GM19467 (cell line): ENCODE measurements around the gene TMEM245.
"Not testable (repeated sequence)": the region's sequence is repeated elsewhere in the genome, so short reads cannot be mapped to it uniquely, and the experiment has no call there.

ENCODE experiments used
- ATAC-seq: cut with Tn5 transposase; IDR thresholded peaks from one replicate; pipeline ENCODE4 v1.9.1; 2021; ENCODE audit warnings: mild to moderate bottlenecking, moderate library complexity; ENCODE audit not compliant: unreplicated experiment

The TMEM245 gene

GRCh38 chr9:109133533-109133932 lies 13.8 kb upstream of the TMEM245 start:
- no peak for ATAC-seq

- ATAC-seq, result no peak
These were observed 12.8 kb upstream of the TMEM245 start for GRCh38 chr9:109132567-109133021.

GRCh38 chr9:109129470-109130197 lies 9.9 kb upstream of the TMEM245 start:
- ATAC-seq, result no peak

GRCh38 chr9:109126671-109127070 lies 6.9 kb upstream of the TMEM245 start:
- not testable (repeated sequence) for ATAC-seq

GRCh38 chr9:109124121-109124520 lies 4.4 kb upstream of the TMEM245 start:
- no peak for ATAC-seq

GRCh38 chr9:109122726-109123621 lies 3.2 kb upstream of the TMEM245 start:
- ATAC-seq, result no peak

- ATAC-seq, result no peak
These were observed 1.6 kb upstream of the TMEM245 start for GRCh38 chr9:109121232-109121796.

- ATAC-seq, result no peak
These were observed 550 bp upstream of the TMEM245 start for GRCh38 chr9:109120204-109120789.

DNA sequence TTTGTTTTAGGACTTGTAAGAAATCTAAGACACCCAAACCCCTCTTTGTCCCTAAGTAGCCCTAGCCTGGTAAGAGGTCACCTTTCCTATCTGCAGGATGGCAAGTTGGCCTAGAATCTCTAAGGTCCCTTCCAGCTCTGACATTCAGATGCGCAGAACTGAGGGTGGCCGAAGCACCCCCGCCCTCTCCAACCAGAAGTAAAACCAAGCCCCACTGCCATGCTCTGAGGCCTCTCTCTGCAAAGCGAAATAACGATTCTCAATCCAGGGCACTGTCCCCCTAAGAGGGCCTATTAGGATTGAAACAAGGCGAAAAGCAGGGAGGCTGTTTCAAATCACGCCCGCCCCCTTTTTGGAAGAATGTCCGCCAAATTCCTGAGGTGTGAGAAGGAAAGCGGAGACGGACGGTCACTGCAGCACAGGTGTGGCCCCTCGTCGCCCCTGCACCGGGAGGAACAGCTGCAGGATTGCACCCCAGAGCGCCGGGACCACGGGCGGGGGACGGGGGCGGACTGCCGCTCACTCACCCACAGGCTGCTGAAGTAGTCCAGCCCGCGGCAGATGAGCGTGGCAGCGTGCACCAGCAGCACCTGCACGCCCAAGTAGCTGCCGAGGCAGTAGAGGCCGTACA lies 824 bp downstream of the TMEM245 start:
- ATAC-seq, result no peak

DNA sequence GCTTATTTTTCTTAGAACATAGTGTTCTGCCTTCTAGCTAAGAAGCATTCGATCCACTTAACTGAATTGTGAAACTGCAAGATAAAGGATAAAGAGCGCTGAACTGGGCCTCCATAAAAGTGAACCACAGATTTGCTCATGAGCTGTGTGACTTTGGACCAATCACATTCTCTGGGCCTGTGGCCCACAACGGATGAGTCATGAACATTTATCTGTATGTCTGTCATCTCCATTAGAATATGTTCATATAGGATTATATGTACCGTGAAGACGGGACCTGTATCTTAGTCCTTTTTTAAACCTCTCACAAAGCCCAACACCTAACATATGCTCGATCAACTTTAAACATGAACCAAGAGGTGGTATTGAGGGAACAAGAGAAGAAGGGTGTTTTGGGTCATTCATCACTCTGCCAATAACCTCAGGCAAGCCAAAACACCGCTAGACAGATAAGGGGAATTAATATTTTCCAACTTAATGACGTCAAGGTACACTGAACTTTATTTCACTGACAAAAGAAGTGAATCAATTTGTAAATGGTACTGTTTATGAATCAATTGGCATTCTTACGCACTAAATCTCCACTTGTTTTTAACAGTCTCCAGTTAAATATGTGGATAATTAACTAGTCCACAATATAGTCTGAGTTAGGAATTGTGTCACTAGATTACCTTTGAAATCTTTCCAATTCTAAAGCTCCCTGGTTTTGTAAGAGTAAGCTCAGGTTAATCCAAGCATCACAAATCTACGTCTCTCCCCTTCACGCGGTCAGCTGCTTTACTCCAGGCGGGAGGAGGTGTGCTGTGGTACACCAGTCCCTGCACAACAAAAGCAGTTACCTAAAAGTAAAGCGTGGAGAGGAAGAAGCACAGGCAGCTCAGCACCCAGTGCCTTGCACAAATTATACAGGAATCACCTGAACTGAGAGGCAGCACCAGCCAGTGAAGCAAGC lies 1.6 kb downstream of the TMEM245 start:
- no peak for ATAC-seq

DNA sequence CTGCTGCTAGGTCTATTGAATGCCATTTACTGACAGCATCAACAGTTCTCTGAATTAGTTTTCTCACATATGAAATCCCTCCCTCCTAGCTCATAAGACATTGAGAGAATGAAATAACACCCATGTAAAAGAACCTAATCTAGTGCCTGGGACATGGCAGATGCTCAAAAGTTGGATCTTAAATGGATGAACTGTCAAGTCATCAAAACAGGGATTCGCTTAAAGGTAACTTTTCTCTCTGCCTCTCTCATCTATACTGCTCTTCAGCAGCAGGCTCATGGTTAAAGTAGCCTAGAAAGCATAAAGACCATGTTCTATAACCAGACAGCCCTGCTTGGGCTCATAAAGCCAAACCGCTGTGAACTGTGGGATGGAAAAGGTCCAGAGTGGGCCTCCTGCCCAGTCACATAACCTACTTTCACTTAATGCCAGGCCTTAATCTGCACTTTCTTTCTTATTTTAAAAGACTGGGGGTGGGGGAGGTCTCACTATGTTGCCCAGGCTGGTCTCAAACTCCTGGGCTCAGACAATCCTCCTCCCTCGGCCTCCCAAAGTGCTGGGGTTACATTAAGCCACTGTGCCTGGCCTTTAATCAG lies 3.7 kb downstream of the TMEM245 start:
- ATAC-seq, result no peak

GRCh38 chr9:109114670-109115069 lies 5.1 kb downstream of the TMEM245 start:
- no peak for ATAC-seq

- no peak for ATAC-seq
These were observed 5.7 kb downstream of the TMEM245 start for GRCh38 chr9:109113892-109114609.

- ATAC-seq, result no peak
These were observed 6.5 kb downstream of the TMEM245 start for GRCh38 chr9:109113254-109113653.

DNA sequence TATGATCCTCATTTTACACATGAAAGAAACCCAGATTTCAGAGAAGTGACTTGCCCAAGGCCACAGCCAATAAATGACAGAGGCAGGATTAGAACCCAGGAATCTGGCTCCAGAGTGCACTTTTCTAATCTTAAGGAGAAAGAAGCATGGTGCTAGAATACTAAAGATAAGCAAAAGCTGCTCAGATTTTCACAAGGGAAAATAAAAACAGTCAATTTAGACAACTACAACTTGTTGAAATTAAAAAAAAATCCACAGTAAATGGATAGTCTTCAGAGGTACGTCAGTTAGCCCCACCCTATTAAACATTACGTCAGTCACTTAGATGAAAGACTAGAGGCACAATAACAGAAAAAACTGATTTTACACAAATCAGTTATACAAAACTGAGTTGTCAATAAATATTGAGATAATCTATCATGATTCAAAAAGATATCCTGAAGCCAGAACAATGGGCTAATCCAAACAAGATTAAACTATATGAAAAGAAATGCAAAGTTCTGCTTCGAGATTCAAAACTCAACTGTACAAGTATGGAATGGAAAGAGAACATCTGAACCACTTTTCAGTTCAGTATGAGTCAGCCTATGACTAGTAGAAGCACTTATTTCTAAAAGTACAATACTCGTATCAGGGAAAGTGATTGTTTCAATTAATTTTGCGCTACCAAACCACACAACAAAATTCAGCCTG lies 9.3 kb downstream of the TMEM245 start:
- no peak for ATAC-seq

- ATAC-seq, result no peak
These were observed 9.8 kb downstream of the TMEM245 start for GRCh38 chr9:109109967-109110328.

DNA sequence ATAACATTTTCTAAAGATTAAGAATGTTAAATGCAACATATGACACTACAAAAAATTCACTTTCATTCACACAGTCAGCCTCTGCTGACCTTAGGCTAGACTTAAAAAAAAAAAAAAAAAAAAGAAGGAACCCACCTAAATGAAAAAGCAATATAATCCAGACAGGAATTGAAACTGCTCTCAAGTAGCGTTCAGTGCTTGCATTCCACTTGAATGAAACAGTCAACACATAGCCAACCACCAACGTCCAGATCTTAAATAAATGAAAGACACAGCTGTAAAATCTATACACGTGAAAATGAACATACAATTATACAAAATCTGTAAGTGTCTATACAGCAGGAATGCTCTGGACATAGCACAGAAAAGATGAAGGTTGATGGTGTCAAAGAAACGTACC lies 11.4 kb downstream of the TMEM245 start:
- no peak for ATAC-seq
